NCI-H1417 (cell line): ENCODE data around the gene SORCS2.

Experiments
- DNase-seq, 3 experiments: peaks; one replicate each; lab custom pipeline; 2025; lab: John Stamatoyannopoulos, UW

SORCS2 gene

DNA sequence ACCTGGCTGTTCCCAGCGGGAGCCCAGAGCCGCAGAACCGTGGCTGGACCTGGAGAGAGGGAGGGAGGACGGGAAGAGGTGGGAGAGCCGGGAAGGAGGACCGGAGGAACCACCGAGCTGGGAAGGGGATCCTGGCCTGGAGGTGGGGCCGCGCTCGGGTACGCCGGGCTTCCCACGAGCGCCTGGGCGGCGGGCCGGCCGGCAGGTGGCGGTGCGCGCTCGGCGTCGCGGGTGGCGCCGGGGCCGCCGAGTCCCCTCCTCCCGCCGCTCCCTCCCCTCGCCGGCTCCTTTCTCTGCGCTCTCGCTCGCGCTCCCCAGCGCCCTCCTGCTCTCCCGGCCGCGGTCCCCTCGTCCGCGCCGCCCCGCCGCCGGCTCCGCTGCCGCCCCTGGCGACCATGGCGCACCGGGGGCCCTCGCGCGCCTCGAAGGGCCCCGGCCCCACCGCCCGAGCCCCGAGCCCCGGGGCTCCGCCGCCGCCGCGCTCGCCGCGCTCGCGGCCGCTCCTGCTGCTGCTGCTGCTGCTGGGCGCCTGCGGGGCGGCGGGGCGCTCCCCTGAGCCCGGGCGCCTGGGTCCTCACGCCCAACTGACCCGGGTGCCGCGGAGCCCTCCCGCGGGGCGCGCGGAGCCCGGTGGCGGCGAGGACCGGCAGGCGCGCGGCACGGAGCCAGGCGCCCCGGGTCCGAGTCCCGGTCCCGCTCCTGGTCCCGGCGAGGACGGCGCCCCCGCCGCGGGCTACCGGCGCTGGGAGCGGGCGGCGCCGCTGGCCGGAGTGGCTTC lies at the start of gene SORCS2:
TSS of gene SORCS2 (plus strand) at position 287 of the 778 bp plus-strand sequence.
- DNase-seq: peak; percentile 79 to 90 (median 80)

DNA sequence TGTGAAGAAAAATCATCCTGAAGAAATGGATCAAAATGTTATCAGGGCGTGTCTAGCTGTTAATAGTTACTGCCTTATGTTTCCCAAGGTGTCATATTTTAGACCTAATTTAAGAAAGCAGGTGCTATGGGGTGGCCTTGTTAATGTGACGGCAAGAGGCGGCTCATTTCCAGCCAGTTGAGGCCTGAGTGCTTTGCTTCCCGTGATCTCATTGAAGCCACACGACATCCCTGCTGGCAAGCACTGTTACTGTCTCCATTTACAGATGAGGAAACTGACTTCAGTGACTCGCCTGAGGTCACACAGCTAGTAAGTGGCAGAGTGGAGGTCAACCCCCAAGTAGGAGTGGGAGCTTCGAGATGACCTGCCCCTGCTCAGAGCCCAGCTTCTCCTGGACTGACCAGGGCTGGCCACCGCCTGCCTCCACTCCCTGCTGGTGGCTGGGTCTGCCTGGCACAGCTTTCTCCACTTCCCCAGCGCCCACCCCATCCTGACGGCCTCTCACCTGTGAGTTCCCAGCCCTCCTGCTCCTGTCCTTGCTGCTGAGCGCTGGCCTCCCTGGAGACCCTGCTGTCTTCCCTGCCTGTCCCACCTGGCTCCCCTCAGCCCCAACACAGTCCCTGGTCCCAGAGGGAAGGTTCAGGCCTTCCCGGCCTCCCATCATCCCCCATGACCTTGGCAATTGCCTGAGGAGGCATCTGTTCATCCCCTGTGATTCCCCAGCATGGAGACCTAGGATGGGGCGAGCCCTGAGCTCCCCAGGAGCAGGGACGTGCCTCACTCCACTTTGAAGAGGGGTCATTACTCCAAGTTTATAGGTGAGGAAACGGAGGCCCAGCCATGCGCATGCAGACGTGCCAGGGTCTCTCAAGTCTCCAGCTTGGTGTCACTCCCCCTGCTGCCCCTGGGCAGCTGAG lies 47.7 kb upstream of the SORCS2 start:
- DNase-seq: no peak

DNA sequence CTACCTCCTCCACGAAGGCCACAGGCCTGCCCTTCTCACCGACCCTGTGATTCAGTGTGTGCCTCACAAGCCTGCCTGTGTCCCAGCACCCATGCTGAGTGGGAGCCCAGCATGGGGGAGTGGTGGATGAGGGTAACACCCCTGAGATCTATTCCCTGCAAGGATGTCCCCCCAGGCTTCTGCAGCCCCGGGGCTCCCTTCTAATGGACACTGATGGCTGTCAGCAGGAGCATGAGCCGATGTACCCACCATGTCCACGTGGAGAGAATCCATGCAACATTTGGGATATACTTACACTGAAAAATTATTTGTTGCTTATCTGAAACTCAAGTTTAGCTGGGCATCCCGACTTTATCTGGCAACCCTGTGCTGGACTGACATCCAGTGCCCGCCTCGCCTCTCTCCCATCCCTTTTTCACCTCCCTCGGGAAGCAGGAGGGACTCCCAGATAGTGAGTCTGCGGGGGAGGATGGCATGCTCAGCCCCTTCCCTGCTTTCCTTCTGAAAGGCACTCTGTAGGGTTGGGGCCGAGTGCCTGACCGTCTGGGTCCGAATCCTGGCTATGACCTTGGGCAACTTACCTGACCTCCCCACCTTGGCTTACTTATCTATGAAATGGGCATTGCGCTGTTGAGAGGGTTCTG lies 46.9 kb upstream of the SORCS2 start:
- DNase-seq: no peak

DNA sequence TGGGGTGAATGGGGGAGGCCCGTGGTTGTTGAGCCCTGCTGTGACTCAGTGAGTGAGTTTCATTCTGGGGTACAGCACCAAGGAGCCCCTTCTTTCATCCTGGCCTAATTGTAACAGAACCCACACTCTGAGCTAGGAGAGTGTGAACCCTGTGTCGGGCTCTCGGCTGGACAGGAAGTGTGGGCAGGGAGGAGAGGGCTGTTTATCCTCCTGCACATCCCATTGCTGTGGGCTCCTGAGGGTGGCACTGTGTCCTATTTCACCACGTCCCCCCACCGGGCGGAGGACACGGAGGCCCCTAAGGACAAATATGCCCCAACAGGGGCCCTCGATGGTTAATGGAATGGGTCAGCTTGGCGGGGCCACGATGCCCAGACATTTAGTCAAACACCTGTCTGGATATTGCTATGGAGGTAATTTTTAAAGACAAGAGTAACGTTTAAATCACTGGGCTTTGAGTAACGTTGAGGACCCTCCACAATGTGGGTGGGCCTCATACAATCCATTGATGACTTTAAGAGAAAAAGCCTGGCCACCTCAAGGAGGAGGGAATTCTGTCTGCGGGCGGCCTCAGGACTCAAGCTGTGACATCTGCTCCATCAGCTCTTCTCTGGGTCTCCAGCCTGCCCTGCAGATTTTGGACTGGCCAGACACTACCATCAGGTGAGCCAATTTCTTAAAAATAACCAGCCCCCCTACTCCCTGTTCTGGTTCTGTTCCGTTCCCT lies 46.1 kb upstream of the SORCS2 start:
- DNase-seq: no peak

DNA sequence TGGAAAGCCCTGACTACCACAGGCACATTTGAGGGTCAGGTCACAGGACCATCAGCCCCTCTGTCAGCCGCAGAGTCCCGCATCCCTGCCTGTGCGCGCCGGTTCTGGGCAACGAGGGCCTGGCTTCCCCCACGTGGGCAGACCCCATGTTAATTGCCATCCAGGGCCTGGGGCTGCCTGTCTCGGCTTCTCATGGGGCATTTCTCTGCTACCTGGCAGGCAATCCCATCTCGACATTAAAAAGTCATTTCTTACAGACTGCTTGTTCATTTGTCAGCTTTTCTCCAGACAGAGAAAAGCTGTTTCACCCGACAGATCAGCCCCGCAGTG lies 45.6 kb upstream of the SORCS2 start:
- no peak for DNase-seq

DNA sequence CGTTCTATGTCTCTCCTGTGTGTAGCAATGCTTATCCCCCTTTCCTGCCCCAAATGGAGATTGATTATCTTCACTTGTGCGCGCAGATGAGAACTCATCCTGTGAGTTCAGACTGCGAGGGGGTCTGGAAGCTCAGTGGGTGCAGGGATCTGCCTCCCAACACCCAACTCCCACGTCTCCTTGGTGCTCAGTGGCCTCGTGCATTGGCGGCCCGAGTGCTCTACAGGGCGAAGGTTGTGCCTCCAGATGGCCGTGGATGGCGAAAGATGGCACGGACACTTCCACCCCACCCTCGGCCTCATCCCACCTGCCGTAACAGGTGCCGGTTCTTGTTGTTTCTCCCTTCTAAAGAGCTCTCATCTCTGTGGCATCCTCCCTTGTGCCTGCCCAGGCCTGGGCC lies 45.1 kb upstream of the SORCS2 start:
- DNase-seq: no peak

DNA sequence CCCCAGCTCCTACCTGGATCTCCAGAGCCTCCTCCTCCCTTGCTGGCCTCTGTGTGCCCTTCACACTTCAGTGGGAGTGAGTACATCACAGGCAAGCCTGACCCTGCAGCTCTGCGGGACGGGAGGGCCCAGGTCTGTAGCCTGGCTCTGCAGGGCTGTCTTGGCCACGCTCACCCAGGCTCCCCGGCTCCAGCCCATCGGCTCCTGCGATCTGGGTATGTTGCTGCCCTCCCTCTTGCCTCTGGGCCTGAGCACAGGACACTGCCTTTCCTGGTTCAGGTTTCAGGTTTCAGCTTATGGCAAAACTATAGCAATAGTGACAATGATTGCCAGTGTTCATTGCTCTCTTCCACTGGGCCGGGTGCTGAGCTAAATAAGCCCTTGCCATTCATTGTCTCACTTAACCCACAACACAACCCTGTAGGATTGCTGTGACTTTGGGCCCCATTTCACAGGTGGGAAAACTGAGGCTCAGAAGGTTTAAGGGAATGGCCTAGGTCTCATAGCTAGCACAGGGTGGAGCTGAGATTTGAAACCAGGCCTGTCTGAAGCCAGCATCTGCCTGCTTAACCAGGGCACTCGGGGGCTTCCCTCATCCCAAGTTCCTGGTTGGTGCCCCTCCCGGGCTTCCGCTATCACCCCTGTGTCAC lies 44.6 kb upstream of the SORCS2 start:
- DNase-seq: no peak

DNA sequence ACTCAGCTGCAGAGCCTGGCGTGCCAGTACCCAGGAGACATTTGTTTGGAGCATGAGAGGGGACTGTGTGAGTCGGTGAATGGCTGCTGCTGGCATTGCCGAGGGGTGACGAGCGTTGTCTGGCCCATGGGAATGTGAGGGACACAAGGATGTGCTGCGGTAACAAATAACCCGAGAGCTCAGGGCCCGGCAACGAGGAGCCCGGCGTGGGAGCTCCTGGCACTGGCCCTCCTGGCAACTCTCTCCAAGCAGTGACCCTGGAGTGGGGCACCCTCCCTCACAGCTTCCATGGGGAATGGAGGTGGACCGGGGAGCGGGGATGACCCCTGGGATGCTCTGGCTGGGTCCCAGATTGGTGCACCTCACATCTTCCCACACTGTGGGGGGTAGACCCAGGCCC lies 44.0 kb upstream of the SORCS2 start:
- DNase-seq: no peak

DNA sequence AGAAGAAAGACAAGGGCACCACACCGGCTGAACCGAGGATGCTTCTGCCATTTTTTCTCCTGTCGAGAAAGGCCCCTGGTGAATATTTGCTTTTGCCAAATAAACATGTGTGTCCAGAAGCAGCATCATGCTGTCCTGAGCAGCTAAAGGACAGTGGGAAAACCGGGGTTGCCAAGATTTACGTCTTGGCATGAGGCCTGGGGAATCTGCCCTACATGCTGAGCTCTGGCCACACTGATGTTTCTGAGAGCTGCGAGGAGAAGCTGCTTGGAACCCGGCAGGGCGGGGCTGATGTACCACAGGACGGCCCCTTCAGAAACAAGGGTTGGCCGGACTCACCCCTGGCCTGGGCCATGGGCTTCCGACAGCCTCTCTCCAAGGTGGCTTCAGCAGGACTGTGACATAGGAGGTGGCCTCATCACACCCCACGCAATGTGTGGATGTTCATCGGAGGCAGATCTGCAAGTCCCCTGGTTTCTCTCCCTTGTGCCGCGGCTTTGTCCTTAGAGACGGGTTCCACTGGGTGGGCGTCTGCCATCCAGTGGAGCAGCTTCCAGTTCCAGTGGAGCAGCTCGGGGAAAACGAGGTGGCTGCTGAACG lies 42.2 kb upstream of the SORCS2 start:
- no peak for DNase-seq

DNA sequence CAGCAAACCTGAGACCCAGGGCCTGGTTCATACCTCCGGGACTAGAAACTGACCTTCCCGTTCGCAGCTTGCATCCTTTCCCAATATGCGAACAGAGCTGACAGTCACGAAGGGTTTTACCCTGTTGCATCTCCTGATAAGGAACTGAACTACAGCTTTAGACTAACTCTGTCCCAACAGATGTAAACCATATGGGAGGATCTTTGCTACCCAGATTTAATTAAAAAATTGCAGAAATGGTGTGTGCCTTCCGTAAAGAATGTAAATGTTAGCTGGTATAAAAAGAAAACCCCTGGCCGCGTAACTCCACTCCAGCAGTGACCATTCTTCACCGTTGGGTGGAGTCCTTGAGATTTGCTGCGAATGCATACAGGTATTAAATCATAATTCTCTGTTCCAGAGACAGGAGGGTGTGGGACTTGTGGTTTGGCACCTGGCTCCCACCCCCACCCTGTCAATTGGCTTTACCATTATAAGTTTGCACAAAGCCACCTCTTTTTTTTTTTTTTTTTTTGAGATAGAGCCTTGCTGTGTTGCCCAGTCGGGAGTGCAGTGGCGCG lies 40.6 kb upstream of the SORCS2 start:
- DNase-seq: no peak

DNA sequence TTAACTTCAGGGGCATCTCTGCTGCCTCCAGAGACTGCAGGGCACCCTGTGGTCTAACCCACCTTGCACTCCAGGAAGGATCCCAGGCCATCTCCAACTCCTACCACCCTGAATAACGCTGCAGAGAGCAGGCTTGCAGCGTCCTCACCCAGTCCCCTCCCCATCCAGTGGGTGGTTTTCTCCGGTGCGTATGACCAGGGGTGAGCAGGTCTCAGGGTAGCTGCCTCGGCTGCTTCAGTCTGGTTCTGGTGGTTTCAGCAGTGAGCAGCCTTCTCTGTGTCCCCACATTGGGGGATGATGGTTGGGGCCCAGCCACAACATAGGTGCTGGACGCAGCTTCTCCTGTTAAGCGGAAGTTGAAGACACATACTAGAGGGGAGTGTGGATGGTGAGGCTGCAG lies 38.6 kb upstream of the SORCS2 start:
- DNase-seq: no peak

DNA sequence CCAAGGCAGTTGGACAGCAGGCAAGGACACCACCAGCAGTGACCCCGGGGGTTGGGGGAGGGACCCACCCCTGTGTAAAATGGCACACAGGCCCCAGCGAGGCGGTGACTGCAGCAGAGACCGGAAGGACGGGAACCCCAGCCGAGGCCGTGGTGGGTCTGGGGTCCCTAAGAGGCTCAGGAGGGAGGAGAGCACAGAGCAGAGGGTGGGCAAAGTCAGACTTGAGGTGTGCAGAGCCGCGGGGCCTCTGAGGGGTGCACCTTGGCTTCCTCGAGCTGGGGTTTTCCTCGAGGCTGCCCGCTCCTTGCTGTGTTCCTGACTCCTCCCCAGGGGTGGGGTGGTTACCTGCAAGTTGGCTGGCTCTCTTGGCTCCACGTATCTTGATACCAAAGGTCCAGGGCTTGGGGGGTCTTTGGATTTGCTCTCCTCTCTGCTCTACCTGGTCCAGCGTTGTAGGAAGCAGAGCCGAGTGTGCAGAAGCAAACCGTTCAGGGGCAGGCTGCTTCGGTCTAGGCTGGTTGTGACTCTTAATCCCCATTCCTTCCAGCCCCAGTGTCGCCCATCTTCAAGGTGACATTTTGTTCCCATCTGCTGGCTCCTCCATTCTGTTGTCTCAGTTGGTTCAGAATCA lies 37.9 kb upstream of the SORCS2 start:
- DNase-seq: no peak

DNA sequence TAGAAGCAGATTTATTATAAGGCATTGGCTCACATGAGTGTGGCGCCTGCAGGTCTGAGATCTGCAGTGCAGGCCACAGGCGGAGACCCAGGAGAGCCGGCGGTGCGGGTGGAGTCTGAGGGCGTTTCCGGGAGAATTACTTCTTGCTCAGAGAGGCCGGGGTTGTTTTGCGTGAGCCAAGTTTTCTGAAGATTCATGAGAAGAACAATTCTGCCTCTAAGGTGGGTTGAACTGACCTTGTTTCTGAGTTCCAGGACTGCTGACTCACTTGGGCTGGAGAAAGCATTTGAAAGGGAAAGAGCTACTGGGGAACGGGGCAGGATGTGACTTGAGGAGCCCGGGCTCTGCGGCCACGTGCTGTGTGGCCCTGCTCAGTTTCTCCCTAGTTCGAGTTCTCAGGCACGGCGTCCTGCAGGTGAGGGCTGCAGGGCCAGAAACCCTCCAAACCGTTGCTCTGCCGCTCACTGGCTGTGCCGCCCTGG lies 36.7 kb upstream of the SORCS2 start:
- DNase-seq: peak in 1 of 3 experiments; percentile 39

DNA sequence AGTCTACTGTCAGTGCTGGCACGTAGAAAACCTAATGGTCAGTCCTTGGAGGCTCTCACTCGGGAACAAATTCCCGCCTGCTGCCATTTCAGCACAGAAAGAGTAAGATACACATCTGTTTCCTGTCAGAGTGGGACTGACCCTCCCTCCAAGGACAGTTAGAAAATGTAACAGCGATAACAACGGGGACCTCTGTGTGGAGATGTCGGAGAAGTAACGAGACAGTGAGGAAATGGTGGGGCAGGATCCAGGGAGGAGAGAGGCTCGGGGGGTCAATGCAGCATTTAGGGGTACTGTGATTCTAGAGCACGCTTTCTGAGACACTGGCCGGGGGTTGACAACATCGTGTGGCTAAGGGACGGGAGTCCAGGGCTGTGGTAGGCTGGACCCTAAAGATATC lies 36.0 kb upstream of the SORCS2 start:
- no peak for DNase-seq

DNA sequence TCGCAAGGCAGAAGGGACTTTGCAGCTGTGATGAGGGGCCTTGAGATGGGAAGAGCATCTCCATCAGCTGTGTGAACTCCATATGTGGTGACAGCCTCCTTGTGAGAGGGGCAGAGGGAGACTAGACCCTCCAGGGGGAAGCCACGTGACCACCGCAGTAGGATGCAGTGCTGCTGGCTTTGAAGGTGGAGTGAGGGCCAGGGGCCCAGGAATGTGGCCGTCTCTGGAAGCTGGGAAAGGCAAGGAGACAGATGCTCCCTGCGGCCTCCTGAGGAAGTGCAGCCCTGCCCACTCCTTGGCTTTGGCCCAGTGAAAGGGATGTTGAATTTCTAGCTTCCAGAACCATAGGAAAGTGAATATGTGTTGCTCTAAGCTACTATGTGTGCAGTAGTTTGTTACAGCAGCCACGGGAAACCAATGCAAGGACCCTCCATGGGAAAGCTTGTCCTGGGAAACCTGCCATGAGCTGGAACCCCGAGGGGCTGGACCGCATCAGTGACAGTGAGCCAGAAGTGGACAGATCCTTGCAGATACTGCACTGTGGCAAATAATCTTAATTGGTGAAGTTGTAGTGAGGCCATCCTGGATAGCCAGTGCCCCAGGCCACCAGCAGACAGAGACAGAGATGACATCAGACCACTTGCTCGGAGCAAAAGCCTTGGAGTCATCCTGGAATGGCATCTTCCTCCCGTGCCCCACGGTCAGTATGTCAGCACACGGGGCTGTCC lies 35.4 kb upstream of the SORCS2 start:
- DNase-seq: no peak

DNA sequence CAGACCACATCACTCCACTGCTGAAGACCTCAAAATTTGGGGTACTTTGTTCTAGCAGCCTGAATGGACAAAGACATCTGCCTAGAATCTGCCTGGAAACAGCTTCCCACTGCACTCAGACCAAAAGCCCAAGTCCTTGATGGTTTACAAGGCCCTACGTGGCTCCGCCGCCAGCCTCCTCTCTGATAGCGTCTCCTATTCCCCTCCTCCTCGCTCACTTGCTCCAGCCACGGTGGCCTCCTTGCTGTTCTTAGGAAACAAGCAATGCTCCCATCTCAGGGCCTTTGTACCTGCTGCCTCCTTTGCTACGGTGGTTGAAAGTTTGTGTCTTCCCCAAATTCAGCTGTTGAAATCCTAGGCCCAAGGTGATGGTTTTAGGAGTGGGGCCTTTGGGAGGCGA lies 34.7 kb upstream of the SORCS2 start:
- no peak for DNase-seq

DNA sequence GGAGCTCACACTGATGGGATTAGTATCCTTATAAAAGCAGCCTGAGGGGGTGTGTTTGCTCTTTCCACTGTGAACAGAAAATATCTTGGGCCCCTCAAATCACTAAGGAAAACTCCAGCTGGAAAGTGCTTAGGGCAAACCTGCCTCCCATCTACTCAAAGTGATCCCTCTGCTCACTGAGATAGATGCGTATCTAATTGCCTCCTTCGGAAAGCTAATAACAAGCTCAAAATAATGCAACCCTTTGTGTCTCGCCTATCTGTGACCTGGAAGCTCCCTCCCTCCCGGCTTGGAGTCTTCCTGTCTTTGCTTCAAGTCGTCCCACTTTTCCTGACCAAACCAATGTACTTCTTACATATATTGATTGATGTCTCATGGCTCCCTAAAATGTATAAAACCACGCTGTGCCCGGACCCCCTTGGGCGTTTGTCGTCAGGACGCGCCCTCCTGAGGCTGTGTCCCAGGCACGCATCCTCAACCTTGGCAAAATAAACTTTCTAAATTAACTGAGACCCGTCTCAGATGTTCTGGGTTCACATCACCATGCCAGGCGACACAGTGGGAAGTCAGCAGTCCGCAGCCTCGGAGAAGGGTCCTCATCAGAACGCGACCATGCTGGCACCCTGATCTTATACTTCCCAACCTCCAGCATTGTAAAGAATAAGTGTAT lies 34.1 kb upstream of the SORCS2 start:
- DNase-seq: no peak

DNA sequence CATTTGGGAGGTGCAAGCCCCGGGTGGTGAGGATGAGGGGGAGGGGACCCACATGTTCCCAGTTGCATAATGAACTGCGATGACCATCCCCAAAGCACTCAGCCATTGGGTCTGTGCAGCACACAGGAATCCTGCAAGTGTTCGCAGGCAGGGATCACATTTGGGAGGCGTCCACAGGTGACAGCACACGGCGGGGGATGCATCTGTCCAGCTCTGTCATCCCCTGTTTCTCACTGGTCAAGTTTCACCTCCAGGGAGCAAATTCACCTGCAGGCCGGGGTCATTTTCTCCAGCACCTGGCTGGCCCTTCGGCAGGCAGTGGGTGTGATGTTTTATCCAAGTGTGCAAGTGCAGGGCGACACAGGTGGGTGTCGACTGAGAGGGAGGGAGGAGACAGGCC lies 33.3 kb upstream of the SORCS2 start:
- no peak for DNase-seq

DNA sequence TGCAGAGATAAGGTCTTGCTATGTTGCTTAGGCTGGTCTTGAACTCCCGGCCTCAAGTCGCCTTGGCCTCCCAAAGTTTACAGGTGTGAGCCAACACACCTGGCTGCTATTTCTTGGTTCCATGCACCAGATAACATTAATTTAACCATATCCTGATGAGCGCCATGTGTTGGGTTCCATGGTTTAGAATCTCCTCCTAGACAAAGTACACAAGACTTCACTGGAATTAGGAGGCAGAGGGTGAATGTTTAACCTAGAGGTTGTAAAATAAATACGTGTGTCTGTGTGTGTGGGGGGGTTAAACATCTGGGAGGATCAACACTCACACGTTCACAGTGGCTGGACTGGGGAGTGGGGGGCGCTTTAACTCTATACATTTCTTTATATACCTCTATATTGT lies 32.4 kb upstream of the SORCS2 start:
- no peak for DNase-seq
